Loucy (cell line): Measurements from ENCODE around the gene GRIK2.

Source experiments
- CTCF ChIP-seq: fragments of 200-600 bp; sonication (generic); conservative IDR thresholded peaks from 2 replicates; pipeline ENCODE4 v1.5.1; 2014; ENCODE audit warnings: mild to moderate bottlenecking, antibody characterized with exemption, low read length
- EZH2phosphoT487 ChIP-seq: fragments of 200-600 bp; IDR thresholded peaks from 2 replicates; pipeline ENCODE4 v1.6.1; 2018; ENCODE audit warnings: antibody characterized with exemption, mild to moderate bottlenecking, moderate library complexity, borderline replicate concordance

- TF ChIP-seq CTCF (no peak), EZH2phosphoT487 (no peak)
Observed at GRCh38 chr6:102051001-102051400, 657.5 kb downstream of the GRIK2 start.
